ENCODE data around the gene EIF4E3.
A peak's percentile ranks its signal among the peaks of the same experiment; 100 is the strongest.

Gene EIF4E3

GRCh38 chr3:71649757-71650156, 75.4 kb downstream of the EIF4E3 start:
- Histone ChIP-seq H3K27me3 (ENCODE audit: insufficient read depth, low read length, poor library complexity) (no peaks in the 10 kb centered on the region), H2BK15ac (replicated peaks; ENCODE audit: low read depth) (no peak overlapping the region), H2BK120ac (ENCODE audit: low read depth, low read length) (no peak overlapping the region), H2AK5ac (ENCODE audit: low read length) (no peak overlapping the region), H3K4ac (ENCODE audit: low read depth, low read length) (no peak overlapping the region), H3K4me1 (ENCODE audit: control insufficient read depth, low read depth, low read length) (no peaks in the 10 kb centered on the region), H3K36me3 (ENCODE audit: control insufficient read depth, insufficient read depth, low read length) (no peaks in the 10 kb centered on the region), H3K56ac (ENCODE audit: low read length) (no peak overlapping the region), H4K8ac (ENCODE audit: low read depth, low read length) (no peak overlapping the region), H2BK5ac (ENCODE audit: low read length) (no peak overlapping the region), H3K9ac (ENCODE audit: low read length) (no peak overlapping the region), H3K18ac (ENCODE audit: low read length) (no peak overlapping the region), H3K23ac (ENCODE audit: low read length) (no peak overlapping the region), H3K4me3 (ENCODE audit: low read length) (no peak overlapping the region), H3K4me2 (ENCODE audit: low read length) (no peak overlapping the region), H3K27ac (ENCODE audit: low read depth, low read length) (no peak overlapping the region), H3K79me1 (ENCODE audit: low read length) (no peaks in the 10 kb centered on the region), H3K79me2 (ENCODE audit: control insufficient read depth, insufficient read depth, low read length) (no peaks in the 10 kb centered on the region), H4K5ac (ENCODE audit: low read length) (no peak overlapping the region)
- no peak for DNase-seq
- WGBS (ENCODE audit: extremely low coverage, insufficient coverage, low lambda C conversion rate), result no CpG with 5 or more reads among the region's 6 CpGs

- no peak overlapping the region for H3K4ac ChIP-seq (ENCODE audit: low read depth, low read length)
- H2BK120ac ChIP-seq (ENCODE audit: low read depth, low read length), result no peak overlapping the region
- H3K36me3 ChIP-seq (ENCODE audit: control insufficient read depth, insufficient read depth, low read length), result no peaks in the 10 kb centered on the region
- no peak overlapping the region for H4K8ac ChIP-seq (ENCODE audit: low read depth, low read length)
- no peak overlapping the region for H3K9ac ChIP-seq (ENCODE audit: low read length)
- H2BK5ac ChIP-seq (ENCODE audit: low read length), result no peak overlapping the region
- no peak overlapping the region for H2AK5ac ChIP-seq (ENCODE audit: low read length)
- no peak for DNase-seq
- no peaks in the 10 kb centered on the region for H3K79me1 ChIP-seq (ENCODE audit: low read length)
- H3K27me3 ChIP-seq (ENCODE audit: insufficient read depth, low read length, poor library complexity), result no peaks in the 10 kb centered on the region
- no peak overlapping the region for H3K56ac ChIP-seq (ENCODE audit: low read length)
- H4K5ac ChIP-seq (ENCODE audit: low read length), result no peak overlapping the region
- H3K79me2 ChIP-seq (ENCODE audit: control insufficient read depth, insufficient read depth, low read length), result no peaks in the 10 kb centered on the region
- no CpG with 5 or more reads among the region's 3 CpGs for WGBS (ENCODE audit: extremely low coverage, insufficient coverage, low lambda C conversion rate)
- H3K4me3 ChIP-seq (ENCODE audit: low read length), result no peak overlapping the region
- H2BK15ac ChIP-seq (replicated peaks; ENCODE audit: low read depth), result no peak overlapping the region
- no peak overlapping the region for H3K4me2 ChIP-seq (ENCODE audit: low read length)
- H3K23ac ChIP-seq (ENCODE audit: low read length), result no peak overlapping the region
- no peaks in the 10 kb centered on the region for H3K4me1 ChIP-seq (ENCODE audit: control insufficient read depth, low read depth, low read length)
- no peak overlapping the region for H3K18ac ChIP-seq (ENCODE audit: low read length)
- no peak overlapping the region for H3K27ac ChIP-seq (ENCODE audit: low read depth, low read length)
These were observed 77.5 kb downstream of the EIF4E3 start for GRCh38 chr3:71647751-71648150.

GRCh38 chr3:71646971-71647370, 78.2 kb downstream of the EIF4E3 start:
- Histone ChIP-seq H3K56ac (ENCODE audit: low read length) (no peak overlapping the region), H3K9ac (ENCODE audit: low read length) (no peak overlapping the region), H3K4me3 (ENCODE audit: low read length) (no peak overlapping the region), H3K18ac (ENCODE audit: low read length) (no peak overlapping the region), H3K27me3 (ENCODE audit: insufficient read depth, low read length, poor library complexity) (no peaks in the 10 kb centered on the region), H3K4me1 (ENCODE audit: control insufficient read depth, low read depth, low read length) (no peaks in the 10 kb centered on the region), H3K23ac (ENCODE audit: low read length) (no peak overlapping the region), H3K36me3 (ENCODE audit: control insufficient read depth, insufficient read depth, low read length) (no peaks in the 10 kb centered on the region), H3K79me1 (ENCODE audit: low read length) (no peaks in the 10 kb centered on the region), H3K4me2 (ENCODE audit: low read length) (no peak overlapping the region), H2BK5ac (ENCODE audit: low read length) (no peak overlapping the region), H2BK15ac (replicated peaks; ENCODE audit: low read depth) (no peak overlapping the region), H4K5ac (ENCODE audit: low read length) (no peak overlapping the region), H3K27ac (ENCODE audit: low read depth, low read length) (no peak overlapping the region), H2AK5ac (ENCODE audit: low read length) (no peak overlapping the region), H4K8ac (ENCODE audit: low read depth, low read length) (no peak overlapping the region), H3K4ac (ENCODE audit: low read depth, low read length) (no peak overlapping the region), H3K79me2 (ENCODE audit: control insufficient read depth, insufficient read depth, low read length) (no peaks in the 10 kb centered on the region), H2BK120ac (ENCODE audit: low read depth, low read length) (no peak overlapping the region)
- no peak for DNase-seq

- no peaks in the 10 kb centered on the region for H3K27me3 ChIP-seq (ENCODE audit: insufficient read depth, low read length, poor library complexity)
- no peak overlapping the region for H3K9ac ChIP-seq (ENCODE audit: low read length)
- no peak overlapping the region for H2BK5ac ChIP-seq (ENCODE audit: low read length)
- no peak overlapping the region for H3K23ac ChIP-seq (ENCODE audit: low read length)
- no peak overlapping the region for H4K8ac ChIP-seq (ENCODE audit: low read depth, low read length)
- no peak overlapping the region for H2BK120ac ChIP-seq (ENCODE audit: low read depth, low read length)
- H3K4me3 ChIP-seq (ENCODE audit: low read length), result no peak overlapping the region
- no peak overlapping the region for H3K27ac ChIP-seq (ENCODE audit: low read depth, low read length)
- no peak overlapping the region for H4K5ac ChIP-seq (ENCODE audit: low read length)
- H3K36me3 ChIP-seq (ENCODE audit: control insufficient read depth, insufficient read depth, low read length), result no peaks in the 10 kb centered on the region
- H3K79me2 ChIP-seq (ENCODE audit: control insufficient read depth, insufficient read depth, low read length), result no peaks in the 10 kb centered on the region
- no peaks in the 10 kb centered on the region for H3K4me1 ChIP-seq (ENCODE audit: control insufficient read depth, low read depth, low read length)
- no peak overlapping the region for H3K4me2 ChIP-seq (ENCODE audit: low read length)
- H2BK15ac ChIP-seq (replicated peaks; ENCODE audit: low read depth), result no peak overlapping the region
- WGBS (ENCODE audit: extremely low coverage, insufficient coverage, low lambda C conversion rate), result no CpG with 5 or more reads among the region's 3 CpGs
- no peak overlapping the region for H3K18ac ChIP-seq (ENCODE audit: low read length)
- H3K79me1 ChIP-seq (ENCODE audit: low read length), result no peaks in the 10 kb centered on the region
- DNase-seq, result no peak
- no peak overlapping the region for H2AK5ac ChIP-seq (ENCODE audit: low read length)
- H3K4ac ChIP-seq (ENCODE audit: low read depth, low read length), result no peak overlapping the region
- no peak overlapping the region for H3K56ac ChIP-seq (ENCODE audit: low read length)
These were observed 80.1 kb downstream of the EIF4E3 start for GRCh38 chr3:71645140-71645539.

GRCh38 chr3:71641674-71642073, 83.5 kb downstream of the EIF4E3 start:
- H3K56ac ChIP-seq (ENCODE audit: low read length), result no peak overlapping the region
- H2AK5ac ChIP-seq (ENCODE audit: low read length), result no peak overlapping the region
- WGBS (ENCODE audit: extremely low coverage, insufficient coverage, low lambda C conversion rate), result no CpG with 5 or more reads among the region's 4 CpGs
- H3K36me3 ChIP-seq (ENCODE audit: control insufficient read depth, insufficient read depth, low read length), result no peaks in the 10 kb centered on the region
- no peaks in the 10 kb centered on the region for H3K27me3 ChIP-seq (ENCODE audit: insufficient read depth, low read length, poor library complexity)
- no peak overlapping the region for H2BK5ac ChIP-seq (ENCODE audit: low read length)
- no peak overlapping the region for H4K5ac ChIP-seq (ENCODE audit: low read length)
- no peak overlapping the region for H4K8ac ChIP-seq (ENCODE audit: low read depth, low read length)
- no peaks in the 10 kb centered on the region for H3K79me2 ChIP-seq (ENCODE audit: control insufficient read depth, insufficient read depth, low read length)
- no peak overlapping the region for H3K18ac ChIP-seq (ENCODE audit: low read length)
- H2BK15ac ChIP-seq (replicated peaks; ENCODE audit: low read depth), result no peak overlapping the region
- H2BK120ac ChIP-seq (ENCODE audit: low read depth, low read length), result no peak overlapping the region
- no peaks in the 10 kb centered on the region for H3K79me1 ChIP-seq (ENCODE audit: low read length)
- H3K27ac ChIP-seq (ENCODE audit: low read depth, low read length), result no peak overlapping the region
- H3K9ac ChIP-seq (ENCODE audit: low read length), result no peak overlapping the region
- DNase-seq, result peak; percentile 34
- no peaks in the 10 kb centered on the region for H3K4me1 ChIP-seq (ENCODE audit: control insufficient read depth, low read depth, low read length)
- no peak overlapping the region for H3K4me3 ChIP-seq (ENCODE audit: low read length)
- H3K4ac ChIP-seq (ENCODE audit: low read depth, low read length), result no peak overlapping the region
- no peak overlapping the region for H3K23ac ChIP-seq (ENCODE audit: low read length)
- H3K4me2 ChIP-seq (ENCODE audit: low read length), result no peak overlapping the region

GRCh38 chr3:71640331-71640983, 84.7 kb downstream of the EIF4E3 start:
- Histone ChIP-seq H4K8ac (ENCODE audit: low read depth, low read length) (no peak overlapping the region), H3K27me3 (ENCODE audit: insufficient read depth, low read length, poor library complexity) (no peaks in the 10 kb centered on the region), H3K27ac (ENCODE audit: low read depth, low read length) (no peak overlapping the region), H2AK5ac (ENCODE audit: low read length) (no peak overlapping the region), H3K4me3 (ENCODE audit: low read length) (no peak overlapping the region), H3K4me2 (ENCODE audit: low read length) (no peak overlapping the region), H3K4me1 (ENCODE audit: control insufficient read depth, low read depth, low read length) (no peaks in the 10 kb centered on the region), H2BK15ac (replicated peaks; ENCODE audit: low read depth) (no peak overlapping the region), H3K9ac (ENCODE audit: low read length) (no peak overlapping the region), H2BK5ac (ENCODE audit: low read length) (no peak overlapping the region), H3K23ac (ENCODE audit: low read length) (no peak overlapping the region), H3K18ac (ENCODE audit: low read length) (no peak overlapping the region), H3K36me3 (ENCODE audit: control insufficient read depth, insufficient read depth, low read length) (no peaks in the 10 kb centered on the region), H2BK120ac (ENCODE audit: low read depth, low read length) (no peak overlapping the region), H3K79me1 (ENCODE audit: low read length) (no peaks in the 10 kb centered on the region), H3K56ac (ENCODE audit: low read length) (no peak overlapping the region), H3K4ac (ENCODE audit: low read depth, low read length) (no peak overlapping the region), H3K79me2 (ENCODE audit: control insufficient read depth, insufficient read depth, low read length) (no peaks in the 10 kb centered on the region), H4K5ac (ENCODE audit: low read length) (no peak overlapping the region)
- no CpG with 5 or more reads among the region's 9 CpGs for WGBS (ENCODE audit: extremely low coverage, insufficient coverage, low lambda C conversion rate)
- no peak for DNase-seq
